Measurements from ENCODE around the gene GRB10. TPM values are rescaled to one million over a fixed set of nuclear protein-coding genes. Genes with fewer than 3 reads are reported as not detected.

Gene GRB10
- total and polyA plus RNA-seq, 2 donors (not counting 3 experiments of a cell fraction or from before 2014, with no cell fraction given), result 43.7 to 240 TPM

- H3K27ac ChIP-seq (ENCODE audit: insufficient read depth, low read depth, low read length), result no peak overlapping the region
- H3K9me3 ChIP-seq (replicated peaks; ENCODE audit: control insufficient read depth, insufficient read depth, low read length), result no peaks in the 10 kb centered on the region
- H2AFZ ChIP-seq (ENCODE audit: low read depth, low read length), result no peak overlapping the region
- H3K4me1 ChIP-seq (ENCODE audit: control insufficient read depth, extremely low read depth, insufficient read depth, low read length), result peaks cover 28% of the 10 kb centered on the region
- TF ChIP-seq MAX (IDR thresholded peaks at IDR 0.05; ENCODE audit: insufficient read depth, insufficient read length) (no peak), GATA2 (IDR thresholded peaks at IDR 0.05; ENCODE audit: insufficient read depth, insufficient read length, low read depth, low read length) (no peak), JUN (IDR thresholded peaks at IDR 0.05; ENCODE audit: borderline replicate concordance, insufficient read depth, insufficient read length, low read depth) (no peak), POLR2AphosphoS5 (IDR thresholded peaks at IDR 0.05; ENCODE audit: insufficient read depth, low read depth, low read length) (no peak), MYC (IDR thresholded peaks at IDR 0.05; ENCODE audit: low read depth, low read length) (no peak), CTCF (IDR thresholded peaks at IDR 0.05; ENCODE audit: extremely low read depth in 1 of 2, insufficient read depth in 1 of 2, low read depth in 1 of 2, low read length in 2 of 2) (no peak), POLR2A (IDR thresholded peaks at IDR 0.05; ENCODE audit: low read depth, low read length) (no peak), EZH2 (IDR thresholded peaks at IDR 0.05; ENCODE audit: borderline replicate concordance, low read depth, low read length, severe bottlenecking) (no peak), FOS (IDR thresholded peaks at IDR 0.05; ENCODE audit: borderline replicate concordance, insufficient read depth, low read length) (no peak)
- no peaks in the 10 kb centered on the region for H4K20me1 ChIP-seq (replicated peaks; ENCODE audit: control insufficient read depth, extremely low read depth, insufficient read depth, low read length)
- no peaks in the 10 kb centered on the region for H3K27me3 ChIP-seq (ENCODE audit: control insufficient read depth in 2 of 2, insufficient read depth in 2 of 2, low read length in 2 of 2)
- H3K36me3 ChIP-seq (ENCODE audit: control insufficient read depth in 2 of 2, extremely low read depth in 1 of 2, insufficient read depth in 2 of 2, low read length in 2 of 2), result peaks cover 4 to 42% of the 10 kb centered on the region in 2 experiments
- no peak overlapping the region for H3K4me2 ChIP-seq (ENCODE audit: insufficient read depth, low read length)
- peaks cover 57% of the 10 kb centered on the region for H3K79me2 ChIP-seq (ENCODE audit: control insufficient read depth, insufficient read depth, low read length)
- dilution Hi-C loops (cut with MboI; ENCODE audit: extremely low pct_ligation_motif_present, low sequenced_read_pairs), result no loop called here
- no TSS peak for BruUV-seq (replicated peaks)
- ChIA-PET POLR2A (no interaction called here), CTCF (no interaction called here)
- no peak for FAIRE-seq
- no peak overlapping the region for H3K9ac ChIP-seq (replicated peaks; ENCODE audit: extremely low read depth, insufficient read depth, low read length)
- intact Hi-C loops (cut with micrococcal nuclease), result no loop called here
- H3K4me3 ChIP-seq (replicated peaks in 1 of 3; ENCODE audit: insufficient read depth in 1 of 3, low read depth in 1 of 3, low read length in 3 of 3), result no peak overlapping the region
- H3K9me1 ChIP-seq (replicated peaks; ENCODE audit: control insufficient read depth, extremely low read depth, insufficient read depth, low read length), result no peaks in the 10 kb centered on the region
- no peak for DNase-seq (ENCODE audit: low read depth, low spot score)
Observed at GRCh38 chr7:50658696-50659095, 124.0 kb downstream of the GRB10 start.

Data from endothelial cell of umbilical vein (primary cell).